C4-2B (cell line): ENCODE measurements around the gene AKAP12.

ENCODE experiments used
- ZFX ChIP-seq: fragments of 450-650 bp; IDR thresholded peaks from 2 replicates; pipeline ENCODE4 v1.6.1; 2017
- TF ChIP-seq, protein P1 (sequence below): fragments of 450-650 bp; conservative IDR thresholded peaks from 2 replicates; pipeline ENCODE4 v1.5.1; 2017; ENCODE audit warnings: mild to moderate bottlenecking

DNA sequence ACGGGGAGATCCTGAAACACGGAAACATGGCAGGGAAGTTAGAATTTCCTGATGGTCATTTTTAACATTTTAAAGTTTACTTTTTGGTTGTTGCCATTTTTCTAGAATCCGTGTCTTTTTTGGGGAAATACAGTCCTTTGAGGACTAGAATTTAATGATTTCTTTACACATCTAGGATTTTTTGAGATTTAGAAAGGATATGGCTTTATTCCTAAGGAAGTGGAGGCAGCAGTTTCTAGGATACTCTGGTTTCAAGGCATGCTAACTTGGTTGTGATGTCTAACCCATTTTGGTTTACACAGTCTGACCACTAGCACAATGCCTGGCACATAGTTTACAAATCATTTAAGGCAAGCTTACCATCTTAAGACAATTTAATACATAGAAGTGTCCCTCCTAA is 152.7 kb downstream of the AKAP12 start:
- TF ChIP-seq, protein P1, sequence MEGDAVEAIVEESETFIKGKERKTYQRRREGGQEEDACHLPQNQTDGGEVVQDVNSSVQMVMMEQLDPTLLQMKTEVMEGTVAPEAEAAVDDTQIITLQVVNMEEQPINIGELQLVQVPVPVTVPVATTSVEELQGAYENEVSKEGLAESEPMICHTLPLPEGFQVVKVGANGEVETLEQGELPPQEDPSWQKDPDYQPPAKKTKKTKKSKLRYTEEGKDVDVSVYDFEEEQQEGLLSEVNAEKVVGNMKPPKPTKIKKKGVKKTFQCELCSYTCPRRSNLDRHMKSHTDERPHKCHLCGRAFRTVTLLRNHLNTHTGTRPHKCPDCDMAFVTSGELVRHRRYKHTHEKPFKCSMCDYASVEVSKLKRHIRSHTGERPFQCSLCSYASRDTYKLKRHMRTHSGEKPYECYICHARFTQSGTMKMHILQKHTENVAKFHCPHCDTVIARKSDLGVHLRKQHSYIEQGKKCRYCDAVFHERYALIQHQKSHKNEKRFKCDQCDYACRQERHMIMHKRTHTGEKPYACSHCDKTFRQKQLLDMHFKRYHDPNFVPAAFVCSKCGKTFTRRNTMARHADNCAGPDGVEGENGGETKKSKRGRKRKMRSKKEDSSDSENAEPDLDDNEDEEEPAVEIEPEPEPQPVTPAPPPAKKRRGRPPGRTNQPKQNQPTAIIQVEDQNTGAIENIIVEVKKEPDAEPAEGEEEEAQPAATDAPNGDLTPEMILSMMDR, result no peak
- TF ChIP-seq ZFX, result no peak
